ENCODE measurements around the gene FIGN. TPM values are rescaled to one million over a fixed set of nuclear protein-coding genes. Genes with fewer than 3 reads are reported as not detected.

The FIGN gene
- total and polyA plus RNA-seq, 2 donors (not counting 1 experiment from before 2014, with no cell fraction given), result not detected

DNA sequence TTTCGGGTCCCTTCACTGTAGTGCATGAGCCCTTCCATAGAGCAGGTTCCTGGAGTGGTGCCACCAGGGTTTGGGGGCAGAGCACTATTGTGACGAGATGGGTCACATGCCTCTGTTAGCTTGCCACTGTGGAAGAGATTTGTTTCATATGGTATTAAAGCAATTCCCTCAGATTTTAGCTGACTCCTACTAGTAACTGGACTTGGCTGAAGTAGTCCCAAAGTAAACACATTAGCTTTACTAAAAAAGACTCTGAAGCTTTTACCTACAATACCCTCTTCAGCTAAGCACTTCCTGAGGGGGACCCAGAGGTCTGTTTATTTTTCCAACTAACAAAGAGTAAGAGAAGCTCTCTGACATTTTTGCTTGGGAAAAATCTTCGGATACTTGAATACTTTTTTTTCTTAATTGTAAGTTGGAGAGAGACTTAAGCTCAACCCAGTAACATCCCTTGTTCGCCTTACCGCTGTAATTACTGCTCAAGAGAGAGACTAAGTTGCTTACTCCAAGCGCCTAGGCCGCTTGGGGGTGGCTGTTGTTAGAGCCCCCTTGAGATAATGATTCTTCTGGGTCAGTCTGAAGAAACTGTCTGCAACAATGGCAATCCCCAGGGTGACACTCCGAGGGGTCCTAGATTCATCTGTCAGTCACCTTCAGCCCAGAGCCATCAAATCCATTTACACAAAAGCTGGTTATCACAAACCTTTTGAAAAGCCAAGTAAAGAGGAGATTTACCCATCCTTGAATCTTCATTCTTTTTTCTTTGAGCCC lies 177.4 kb downstream of the FIGN start:
- Histone ChIP-seq H3K27ac (ENCODE audit: low read length in 2 of 2) (no peak overlapping the region), H3K4me1 (ENCODE audit: control insufficient read depth in 2 of 2, insufficient read depth in 2 of 2, low read length in 2 of 2) (no peaks in the 10 kb centered on the region), H3K4me3 (ENCODE audit: control extremely low read depth in 1 of 5, extremely low read depth in 1 of 5, insufficient read depth in 1 of 5, low read depth in 2 of 5, low read length in 4 of 5) (no peak overlapping the region), H3K79me2 (ENCODE audit: control insufficient read depth, insufficient read depth, low read length) (no peaks in the 10 kb centered on the region), H3K27me3 (replicated peaks in 1 of 4; ENCODE audit: control extremely low read depth in 1 of 4, control insufficient read depth in 3 of 4, insufficient read depth in 4 of 4, low read length in 3 of 4) (no peaks in the 10 kb centered on the region), H3K9ac (ENCODE audit: low read length) (no peak overlapping the region), H3K4me2 (replicated peaks; ENCODE audit: low read depth, low read length, poor library complexity, severe bottlenecking) (no peak overlapping the region), H3K9me3 (ENCODE audit: control extremely low read depth in 1 of 3, control insufficient read depth in 2 of 3, insufficient read depth in 1 of 3, low read length in 2 of 3) (no peaks in the 10 kb centered on the region), H2AFZ (ENCODE audit: insufficient read depth, low read depth, low read length, poor library complexity, severe bottlenecking) (no peak overlapping the region), H3K36me3 (replicated peaks in 1 of 2; ENCODE audit: control extremely low read depth in 1 of 2, control insufficient read depth in 1 of 2, extremely low read depth in 1 of 2, insufficient read depth in 2 of 2, low read length in 1 of 2) (no peaks in the 10 kb centered on the region), H4K20me1 (ENCODE audit: control insufficient read depth, insufficient read depth, low read length, poor library complexity, severe bottlenecking) (no peaks in the 10 kb centered on the region)
- WGBS (ENCODE audit: insufficient coverage), result 77% methylated on average over 5 of the region's 8 CpGs
- Mint-ChIP-seq H3K27ac (no peak overlapping the region), H3K4me1 (no peaks in the 10 kb centered on the region), H3K4me3 (no peak overlapping the region), H3K27me3 (no peaks in the 10 kb centered on the region), H3K9me3 (ENCODE audit: insufficient read depth) (no peaks in the 10 kb centered on the region)
- ChIA-PET CTCF (no interaction called here), POLR2A (no interaction called here)
- TF ChIP-seq, protein P1, sequence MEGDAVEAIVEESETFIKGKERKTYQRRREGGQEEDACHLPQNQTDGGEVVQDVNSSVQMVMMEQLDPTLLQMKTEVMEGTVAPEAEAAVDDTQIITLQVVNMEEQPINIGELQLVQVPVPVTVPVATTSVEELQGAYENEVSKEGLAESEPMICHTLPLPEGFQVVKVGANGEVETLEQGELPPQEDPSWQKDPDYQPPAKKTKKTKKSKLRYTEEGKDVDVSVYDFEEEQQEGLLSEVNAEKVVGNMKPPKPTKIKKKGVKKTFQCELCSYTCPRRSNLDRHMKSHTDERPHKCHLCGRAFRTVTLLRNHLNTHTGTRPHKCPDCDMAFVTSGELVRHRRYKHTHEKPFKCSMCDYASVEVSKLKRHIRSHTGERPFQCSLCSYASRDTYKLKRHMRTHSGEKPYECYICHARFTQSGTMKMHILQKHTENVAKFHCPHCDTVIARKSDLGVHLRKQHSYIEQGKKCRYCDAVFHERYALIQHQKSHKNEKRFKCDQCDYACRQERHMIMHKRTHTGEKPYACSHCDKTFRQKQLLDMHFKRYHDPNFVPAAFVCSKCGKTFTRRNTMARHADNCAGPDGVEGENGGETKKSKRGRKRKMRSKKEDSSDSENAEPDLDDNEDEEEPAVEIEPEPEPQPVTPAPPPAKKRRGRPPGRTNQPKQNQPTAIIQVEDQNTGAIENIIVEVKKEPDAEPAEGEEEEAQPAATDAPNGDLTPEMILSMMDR (IDR thresholded peaks at IDR 0.05), result no peak
- TF ChIP-seq EZH2 (IDR thresholded peaks at IDR 0.05; ENCODE audit: borderline replicate concordance, insufficient read depth, low read depth, low read length, poor library complexity, severe bottlenecking), result no peak
- intact Hi-C loops (cut with micrococcal nuclease), result no loop called here
- ATAC-seq (ENCODE audit: low read depth), result no peak
- no peak for DNase-seq

DNA sequence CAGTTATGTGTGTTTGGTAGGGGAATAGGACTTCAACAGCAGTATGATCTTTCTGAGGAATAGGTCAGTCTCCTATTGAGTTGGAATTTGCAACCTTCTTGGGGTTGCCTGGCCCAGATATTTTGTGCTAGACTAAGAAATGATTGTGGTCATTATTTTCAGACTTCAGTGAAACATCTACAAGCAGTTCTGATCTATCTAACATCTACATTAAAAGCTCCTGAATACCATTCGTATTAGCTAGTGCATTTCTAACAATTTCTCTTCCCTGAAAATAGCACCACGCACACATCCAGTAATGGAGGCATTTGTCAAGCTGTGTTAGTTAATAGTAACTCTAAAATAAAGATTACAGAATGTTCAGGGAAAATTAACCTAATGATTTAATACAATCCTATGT lies 179.3 kb downstream of the FIGN start:
- H3K9me3 Mint-ChIP-seq (ENCODE audit: insufficient read depth), result no peaks in the 10 kb centered on the region
- Histone ChIP-seq H3K79me2 (ENCODE audit: control insufficient read depth, insufficient read depth, low read length) (no peaks in the 10 kb centered on the region), H4K20me1 (ENCODE audit: control insufficient read depth, insufficient read depth, low read length, poor library complexity, severe bottlenecking) (no peaks in the 10 kb centered on the region), H3K27ac (ENCODE audit: low read length in 2 of 2) (no peak overlapping the region), H2AFZ (ENCODE audit: insufficient read depth, low read depth, low read length, poor library complexity, severe bottlenecking) (no peak overlapping the region), H3K4me2 (replicated peaks; ENCODE audit: low read depth, low read length, poor library complexity, severe bottlenecking) (no peak overlapping the region), H3K36me3 (replicated peaks in 1 of 2; ENCODE audit: control extremely low read depth in 1 of 2, control insufficient read depth in 1 of 2, extremely low read depth in 1 of 2, insufficient read depth in 2 of 2, low read length in 1 of 2) (no peaks in the 10 kb centered on the region), H3K4me3 (ENCODE audit: control extremely low read depth in 1 of 5, extremely low read depth in 1 of 5, insufficient read depth in 1 of 5, low read depth in 2 of 5, low read length in 4 of 5) (no peak overlapping the region), H3K9ac (ENCODE audit: low read length) (no peak overlapping the region), H3K9me3 (ENCODE audit: control extremely low read depth in 1 of 3, control insufficient read depth in 2 of 3, insufficient read depth in 1 of 3, low read length in 2 of 3) (no peaks in the 10 kb centered on the region), H3K4me1 (ENCODE audit: control insufficient read depth in 2 of 2, insufficient read depth in 2 of 2, low read length in 2 of 2) (no peaks in the 10 kb centered on the region), H3K27me3 (replicated peaks in 1 of 4; ENCODE audit: control extremely low read depth in 1 of 4, control insufficient read depth in 3 of 4, insufficient read depth in 4 of 4, low read length in 3 of 4) (no peaks in the 10 kb centered on the region)
- H3K27me3 Mint-ChIP-seq, result no peaks in the 10 kb centered on the region
- TF ChIP-seq EZH2 (IDR thresholded peaks at IDR 0.05; ENCODE audit: borderline replicate concordance, insufficient read depth, low read depth, low read length, poor library complexity, severe bottlenecking), result no peak
- TF ChIP-seq, protein P1 (IDR thresholded peaks at IDR 0.05), result no peak
- ATAC-seq (ENCODE audit: low read depth) (no peak), DNase-seq (no peak)
- no CpG with 5 or more reads among the region's 2 CpGs for WGBS (ENCODE audit: insufficient coverage)
- ChIA-PET CTCF (no interaction called here), POLR2A (no interaction called here)
- H3K27ac Mint-ChIP-seq, result no peak overlapping the region
- intact Hi-C loops (cut with micrococcal nuclease), result no loop called here
- H3K4me3 Mint-ChIP-seq, result no peak overlapping the region
- no peaks in the 10 kb centered on the region for H3K4me1 Mint-ChIP-seq
